H9 (cell line): ENCODE measurements around the gene MON2. TPM values are rescaled to one million over a fixed set of nuclear protein-coding genes. Genes with fewer than 3 reads are reported as not detected.

Experiments
- DNase-seq: peaks from one replicate; pipeline ENCODE4 v3.0.0-alpha.2; 2017
- H2AFZ ChIP-seq: one replicate; pipeline ENCODE4 v1.6.1; 2013; ENCODE audit warnings: mild to moderate bottlenecking, low read length, control low read depth, moderate library complexity
- H2AK5ac ChIP-seq: 2 replicates; pipeline ENCODE4 v1.6.1; 2013; ENCODE audit warnings: low read length, control low read depth, mixed read lengths; ENCODE audit not compliant: insufficient read length
- H2BK120ac ChIP-seq: one replicate; pipeline ENCODE4 v1.6.1; 2013; ENCODE audit warnings: low read depth, mild to moderate bottlenecking, low read length, control low read depth, inconsistent platforms; ENCODE audit not compliant: poor library complexity, severe bottlenecking
- H2BK12ac ChIP-seq: 2 replicates; pipeline ENCODE4 v1.6.1; 2013; ENCODE audit warnings: low read length, control low read depth, mixed read lengths, low read depth; ENCODE audit not compliant: insufficient read length
- H2BK15ac ChIP-seq: 2 replicates; pipeline ENCODE4 v1.6.1; 2013; ENCODE audit warnings: low read depth, low read length, control low read depth
- H2BK20ac ChIP-seq: one replicate; pipeline ENCODE4 v1.6.1; 2013; ENCODE audit warnings: low read depth, mild to moderate bottlenecking, low read length, control low read depth, inconsistent platforms; ENCODE audit not compliant: poor library complexity, severe bottlenecking
- H2BK5ac ChIP-seq: 2 replicates; pipeline ENCODE4 v1.6.1; 2013; ENCODE audit warnings: low read length, control low read depth, mixed read lengths; ENCODE audit not compliant: insufficient read length
- H3K14ac ChIP-seq: 2 replicates; pipeline ENCODE4 v1.6.1; 2013; ENCODE audit warnings: low read length, control low read depth; ENCODE audit not compliant: insufficient read depth
- H3K18ac ChIP-seq: 2 replicates; pipeline ENCODE4 v1.6.1; 2013; ENCODE audit warnings: low read depth, mild to moderate bottlenecking, mixed read lengths, low read length, control low read depth; ENCODE audit not compliant: insufficient read length
- H3K23ac ChIP-seq: 2 replicates; pipeline ENCODE4 v1.6.1; 2013; ENCODE audit warnings: low read length, control low read depth, mixed read lengths, low read depth; ENCODE audit not compliant: insufficient read length
- H3K23me2 ChIP-seq: 2 replicates; pipeline ENCODE4 v1.6.1; 2013; ENCODE audit warnings: low read depth, mild to moderate bottlenecking, mixed read lengths, low read length, control low read depth; ENCODE audit not compliant: insufficient read length, poor library complexity, severe bottlenecking
- H3K27ac ChIP-seq: 2 replicates; pipeline ENCODE4 v1.5.1; 2013; ENCODE audit warnings: low read length, control low read depth, mixed read lengths, low read depth; ENCODE audit not compliant: insufficient read length
- H3K27me3 ChIP-seq: 2 replicates; pipeline ENCODE4 v1.6.1; 2013; ENCODE audit warnings: low read length, control low read depth, inconsistent platforms; ENCODE audit not compliant: insufficient read depth
- H3K4ac ChIP-seq: 2 replicates; pipeline ENCODE4 v1.6.1; 2013; ENCODE audit warnings: low read depth, mild to moderate bottlenecking, control low read depth, inconsistent platforms, low read length, moderate library complexity
- H3K4me1 ChIP-seq: 2 replicates; pipeline ENCODE4 v1.6.1; 2013; ENCODE audit warnings: low read length, control low read depth, inconsistent platforms; ENCODE audit not compliant: insufficient read depth
- H3K4me2 ChIP-seq: 2 replicates; pipeline ENCODE4 v1.6.1; 2013; ENCODE audit warnings: low read length, control low read depth, mixed read lengths; ENCODE audit not compliant: insufficient read length, insufficient read depth
- H3K56ac ChIP-seq: 2 replicates; pipeline ENCODE4 v1.6.1; 2013; ENCODE audit warnings: low read depth, mild to moderate bottlenecking, mixed read lengths, low read length, control low read depth; ENCODE audit not compliant: insufficient read length
- H3K79me1 ChIP-seq: 2 replicates; pipeline ENCODE4 v1.6.1; 2013; ENCODE audit warnings: low read depth, mild to moderate bottlenecking, moderate library complexity, low read length, control low read depth, inconsistent platforms; ENCODE audit not compliant: insufficient read depth, poor library complexity, severe bottlenecking
- H3K79me2 ChIP-seq: 2 replicates; pipeline ENCODE4 v1.6.1; 2013; ENCODE audit warnings: low read length, control low read depth, inconsistent platforms; ENCODE audit not compliant: insufficient read depth
- H3K9ac ChIP-seq: 2 replicates; pipeline ENCODE4 v1.6.1; 2013; ENCODE audit warnings: low read length, control low read depth, mixed read lengths; ENCODE audit not compliant: insufficient read length; ENCODE audit errors: extremely low read depth
- H3K9me3 ChIP-seq: one replicate; pipeline ENCODE4 v1.6.1; 2013; ENCODE audit warnings: low read depth, low read length, inconsistent platforms; ENCODE audit not compliant: control insufficient read depth
- H3T11ph ChIP-seq: one replicate; pipeline ENCODE4 v1.6.1; 2013; ENCODE audit warnings: mild to moderate bottlenecking, low read length, control low read depth, inconsistent platforms
- H4K20me1 ChIP-seq: one replicate; pipeline ENCODE4 v1.6.1; 2013; ENCODE audit not compliant: control insufficient read depth, insufficient read length, insufficient read depth
- H4K5ac ChIP-seq: 2 replicates; pipeline ENCODE4 v1.6.1; 2013; ENCODE audit warnings: low read depth, mild to moderate bottlenecking, mixed read lengths, low read length, control low read depth; ENCODE audit not compliant: insufficient read length
- H4K8ac ChIP-seq: replicated peaks from 2 replicates; pipeline ENCODE4 v1.6.1; 2013; ENCODE audit warnings: low read length, control low read depth, mixed read lengths, low read depth; ENCODE audit not compliant: insufficient read length
- H4K91ac ChIP-seq: 2 replicates; pipeline ENCODE4 v1.6.1; 2013; ENCODE audit warnings: low read depth, mild to moderate bottlenecking, moderate library complexity, mixed read lengths, low read length, control low read depth; ENCODE audit not compliant: insufficient read length
- H3K27ac Mint-ChIP-seq, 3 experiments: 2 replicates in 2 of 3; 3 replicates in 1 of 3; pipeline ENCODE4 v1.8.0; 2020 to 2021; ENCODE audit warnings: mixed read lengths in 3 of 3, mild to moderate bottlenecking in 1 of 3, moderate library complexity in 1 of 3
- H3K27me3 Mint-ChIP-seq: 2 replicates; pipeline ENCODE4 v1.8.0; 2021; ENCODE audit warnings: low read depth, mild to moderate bottlenecking, moderate library complexity, mixed read lengths
- H3K36me3 Mint-ChIP-seq, 3 experiments: 2 replicates in 2 of 3; 3 replicates in 1 of 3; pipeline ENCODE4 v1.8.0; 2020 to 2021; ENCODE audit warnings: low read depth in 3 of 3, mixed read lengths in 3 of 3; ENCODE audit not compliant: insufficient read depth in 1 of 3
- H3K4me1 Mint-ChIP-seq, 2 experiments: 2 replicates each; pipeline ENCODE4 v1.8.0; 2020; ENCODE audit warnings: mixed read lengths in 2 of 2
- H3K4me3 Mint-ChIP-seq, 2 experiments: 2 replicates in 1 of 2; 3 replicates in 1 of 2; pipeline ENCODE4 v1.8.0; 2020 to 2021; ENCODE audit warnings: mild to moderate bottlenecking in 2 of 2, mixed read lengths in 2 of 2, moderate library complexity in 1 of 2
- H3K9me3 Mint-ChIP-seq, 2 experiments: 2 replicates in 1 of 2; 3 replicates in 1 of 2; pipeline ENCODE4 v1.8.0; 2020; ENCODE audit warnings: mild to moderate bottlenecking in 2 of 2, mixed read lengths in 2 of 2, moderate library complexity in 1 of 2
- CTCF ChIP-seq: fragments of 200-600 bp; sonication (generic); conservative IDR thresholded peaks from 3 replicates; pipeline ENCODE4 v1.8.0; 2021; ENCODE audit warnings: antibody characterized with exemption, mild to moderate bottlenecking
- WGBS: extraction: QIAGEN DNeasy Blood & Tissue Kit; methylation state at CpG from one replicate; pipeline ENCODE4 v1.1.7; 2013; ENCODE audit warnings: missing lambda C conversion rate, low lambda C conversion rate, mixed read lengths; ENCODE audit not compliant: insufficient read length; ENCODE audit errors: extremely low coverage; 5-methylcytosine and 5-hydroxymethylcytosine counted together
- total RNA-seq: library from RNA; stranded (reverse); gene quantifications from 2 replicates; pipeline ENCODE4 v1.2.1, GENCODE V29; 2021

MON2 gene
- total RNA-seq, 1 experiment from 2014 or later = 21.9 TPM

GRCh38 chr12:62466018-62466593 is 520 bp upstream of the MON2 start:
- H3K9me3 ChIP-seq = no peaks in the 10 kb centered on the region
- Mint-ChIP-seq H3K4me3 (peak overlapping the region; percentile 86 to 92), H3K9me3 (peaks cover 19 to 20% of the 10 kb centered on the region in 2 experiments), H3K4me1 (peaks cover 12 to 13% of the 10 kb centered on the region in 2 experiments), H3K36me3 (peaks cover 3 to 4% (median 3%) of the 10 kb centered on the region in 3 experiments; a peak in 2 of 7 replicates), H3K27me3 (peaks cover 4% of the 10 kb centered on the region; the same call in 1 of the 2 replicates), H3K27ac (peak overlapping the region in 1 of 3 experiments; percentile 30; a peak in 2 of 7 replicates)
- no peaks in the 10 kb centered on the region for H4K20me1 ChIP-seq
- peak; percentile 57 for DNase-seq
- no CpG with 5 or more reads among the region's 16 CpGs for WGBS
- H3K9ac ChIP-seq = peak overlapping the region; percentile 27
- peak overlapping the region; percentile 95 for H3K4me2 ChIP-seq
- no peak overlapping the region for H3K27ac ChIP-seq
- H2AK5ac ChIP-seq = no peak overlapping the region
- no peak overlapping the region for H2BK12ac ChIP-seq
- no peak overlapping the region for H3K56ac ChIP-seq
- H2BK5ac ChIP-seq = no peak overlapping the region
- no peak overlapping the region for H4K8ac ChIP-seq
- H2BK15ac ChIP-seq = no peak overlapping the region
- H4K91ac ChIP-seq = no peak overlapping the region
- H4K5ac ChIP-seq = no peak overlapping the region
- H3K4ac ChIP-seq = no peak overlapping the region
- H2AFZ ChIP-seq = peak overlapping the region; percentile 52
- H3K27me3 ChIP-seq = no peaks in the 10 kb centered on the region
- H3K14ac ChIP-seq = no peak overlapping the region
- no peak overlapping the region for H2BK120ac ChIP-seq
- H3K18ac ChIP-seq = no peak overlapping the region
- H3T11ph ChIP-seq = no peak overlapping the region
- H3K23me2 ChIP-seq = peaks cover 4% of the 10 kb centered on the region
- H3K23ac ChIP-seq = no peak overlapping the region
- H3K79me2 ChIP-seq = peaks cover 4% of the 10 kb centered on the region; the same call in 1 of the 2 replicates
- H3K79me1 ChIP-seq = no peaks in the 10 kb centered on the region
- no peak for TF ChIP-seq CTCF
- no peaks in the 10 kb centered on the region for H3K4me1 ChIP-seq
- no peak overlapping the region for H2BK20ac ChIP-seq
